ENCODE results near the gene LGR5.

Gene LGR5

GRCh38 chr12:71461787-71462328, 22.3 kb downstream of the LGR5 start:
- CTCF ChIA-PET: no interaction called here
- POLR2A ChIA-PET (ENCODE audit: low non-redundant PET): no interaction called here
- DNase-seq (ENCODE audit: low spot score): no peak
- H3K27ac ChIP-seq: no peak overlapping the region
- TF ChIP-seq CTCF (conservative IDR thresholded peaks at IDR 0.05; ENCODE audit: low read depth): no peak

- CTCF ChIA-PET: no interaction called here
- no peak overlapping the region for H3K27ac ChIP-seq
- no peak for TF ChIP-seq CTCF (conservative IDR thresholded peaks at IDR 0.05; ENCODE audit: low read depth)
- no peak for DNase-seq (ENCODE audit: low spot score)
- POLR2A ChIA-PET (ENCODE audit: low non-redundant PET): no interaction called here
These were observed 26.2 kb downstream of the LGR5 start for GRCh38 chr12:71465796-71466195.

GRCh38 chr12:71469258-71469750, 29.7 kb downstream of the LGR5 start:
- ChIA-PET POLR2A (ENCODE audit: low non-redundant PET) (no interaction called here), CTCF (no interaction called here)
- peak; percentile 49 for DNase-seq (ENCODE audit: low spot score)
- no peak for TF ChIP-seq CTCF (conservative IDR thresholded peaks at IDR 0.05; ENCODE audit: low read depth)
- no peak overlapping the region for H3K27ac ChIP-seq

- POLR2A ChIA-PET (ENCODE audit: low non-redundant PET): no interaction called here
- no peak for TF ChIP-seq CTCF (conservative IDR thresholded peaks at IDR 0.05; ENCODE audit: low read depth)
- no peak for DNase-seq (ENCODE audit: low spot score)
These were observed 32.9 kb downstream of the LGR5 start for GRCh38 chr12:71472441-71472911.

GRCh38 chr12:71474791-71475190, 35.2 kb downstream of the LGR5 start:
- POLR2A ChIA-PET (ENCODE audit: low non-redundant PET): no interaction called here
- CTCF ChIA-PET: no interaction called here
- no peak for DNase-seq (ENCODE audit: low spot score)
- no peak for TF ChIP-seq CTCF (conservative IDR thresholded peaks at IDR 0.05; ENCODE audit: low read depth)
- H3K27ac ChIP-seq: no peak overlapping the region

More at GRCh38 chr12:71472441-71472911, 32.9 kb downstream of the LGR5 start:
- CTCF ChIA-PET: interaction anchor here (0.7 kb wide), 1 partner anchor 11 kb away, joined by 4 read pairs; no protein-coding TSS in a partner anchor
- H3K27ac ChIP-seq: no peak overlapping the region

GRCh38 chr12:71475280-71475679, 35.7 kb downstream of the LGR5 start:
- CTCF ChIA-PET: interaction anchor here (0.6 kb wide), 1 partner anchor 185 kb away, joined by 4 read pairs; no protein-coding TSS in a partner anchor
- DNase-seq (ENCODE audit: low spot score): no peak
- no peak for TF ChIP-seq CTCF (conservative IDR thresholded peaks at IDR 0.05; ENCODE audit: low read depth)
- no peak overlapping the region for H3K27ac ChIP-seq
- POLR2A ChIA-PET (ENCODE audit: low non-redundant PET): no interaction called here
